HCT116 (cell line): ENCODE data around the gene PRKN. TPM values are rescaled to one million over a fixed set of nuclear protein-coding genes. Genes with fewer than 3 reads are reported as not detected.

ENCODE experiments used
- ATAC-seq: fragments of 200-7000 bp; cut with Tn5 transposase; 2 replicates; pipeline ENCODE4 v1.9.1; 2020; ENCODE audit warnings: mild to moderate bottlenecking, moderate library complexity
- BruUV-seq: library from RNA; stranded (reverse); fragments of 400-500 nt; replicated peaks from 2 replicates; lab custom pipeline; 2021; lab: Mats Ljungman, UMichigan
- CTCF ChIA-PET: fragments of 300-600 bp; sonication (Branson Sonifier 250); formaldehyde crosslinking; loops from one replicate; lab custom pipeline; 2021; ENCODE audit warnings: antibody characterized with exemption; lab: Charles Lee
- POLR2A ChIA-PET: fragments of 300-600, 350-600 bp; sonication (Branson Sonifier 250); formaldehyde crosslinking; loops from one replicate; lab custom pipeline; 2021; ENCODE audit warnings: antibody characterized with exemption; lab: Charles Lee
- RAD21 ChIA-PET, 2 experiments: fragments of 300-600 bp; sonication (Branson Sonifier 250); formaldehyde crosslinking; loops; one replicate each; lab custom pipeline; 2023; ENCODE audit warnings: low total read pairs in 2 of 2; ENCODE audit not compliant: uncharacterized antibody in 2 of 2, unreplicated experiment in 2 of 2, low non-redundant PET in 1 of 2; lab: Charles Lee
- DNase-seq: peaks from one replicate; pipeline ENCODE4 v3.0.0-alpha.2; 2010; ENCODE audit warnings: low read depth, low spot score
- H2AFZ ChIP-seq: fragments of 200-600 bp; shearing (Covaris generic), sonication (generic); 2 replicates; pipeline ENCODE4 v1.6.1; 2017; ENCODE audit warnings: low read depth, mixed run types, mixed read lengths, antibody characterized with exemption, low read length; ENCODE audit not compliant: poor library complexity, severe bottlenecking
- H3K27ac ChIP-seq: 2 replicates; pipeline ENCODE4 v1.5.1; 2012; ENCODE audit warnings: low read depth, low read length
- H3K27me3 ChIP-seq: fragments of 200-600 bp; sonication (generic); 2 replicates; pipeline ENCODE4 v1.6.1; 2016; ENCODE audit warnings: mixed run types, low read length, mixed read lengths; ENCODE audit not compliant: insufficient read depth
- H3K36me3 ChIP-seq, 2 experiments: fragments of 200-500 bp in 1 of 2; fragments of 200-600 bp in 1 of 2; sonication (Bioruptor generic) in 1 of 2; sonication (generic) in 1 of 2; 2 replicates each; pipeline versions ENCODE4 v1.5.1 to v1.6.1; 2014 to 2016; ENCODE audit warnings: low read length in 2 of 2, inconsistent platforms in 1 of 2, mixed read lengths in 1 of 2, mixed run types in 1 of 2; ENCODE audit not compliant: insufficient read depth in 2 of 2, control insufficient read depth in 1 of 2
- H3K4me1 ChIP-seq, 2 experiments: fragments of 200-600 bp in 1 of 2; sonication (generic) in 1 of 2; 2 replicates each; pipeline versions ENCODE4 v1.5.1 to v1.6.1; 2012 to 2017; ENCODE audit warnings: low read length in 2 of 2, inconsistent platforms in 1 of 2, mild to moderate bottlenecking in 1 of 2, mixed read lengths in 1 of 2, mixed run types in 1 of 2, moderate library complexity in 1 of 2; ENCODE audit not compliant: insufficient read depth in 2 of 2, control insufficient read depth in 1 of 2
- H3K4me2 ChIP-seq: fragments of 200-600 bp; sonication (generic); 2 replicates; pipeline ENCODE4 v1.6.1; 2017; ENCODE audit warnings: mixed run types, low read length, mixed read lengths
- H3K4me3 ChIP-seq, 2 experiments: fragments of 200-600 bp in 1 of 2; sonication (generic) in 1 of 2; replicated peaks in 1 of 2; 2 replicates each; pipeline ENCODE4 v1.5.1; 2011 to 2016; ENCODE audit warnings: low read length in 2 of 2, control low read depth in 1 of 2, low read depth in 1 of 2, mild to moderate bottlenecking in 1 of 2, mixed read lengths in 1 of 2, mixed run types in 1 of 2
- H3K79me2 ChIP-seq: fragments of 200-600 bp; sonication (generic); 2 replicates; pipeline ENCODE4 v1.6.1; 2017; ENCODE audit warnings: mild to moderate bottlenecking, mixed run types, low read length, moderate library complexity, mixed read lengths; ENCODE audit not compliant: insufficient read depth
- H3K9ac ChIP-seq: fragments of 200-600 bp; sonication (generic); 2 replicates; pipeline ENCODE4 v1.6.1; 2016; ENCODE audit warnings: low read length, mixed read lengths
- H3K9me2 ChIP-seq: fragments of 200-600 bp; sonication (generic), shearing (Covaris generic); 2 replicates; pipeline ENCODE4 v1.6.1; 2017; ENCODE audit warnings: mixed run types, mild to moderate bottlenecking, moderate library complexity; ENCODE audit not compliant: insufficient read depth
- H3K9me3 ChIP-seq, 2 experiments: fragments of 200-500 bp in 1 of 2; fragments of 200-600 bp in 1 of 2; sonication (Bioruptor generic) in 1 of 2; sonication (generic) in 1 of 2; 2 replicates each; pipeline ENCODE4 v1.6.1; 2014 to 2017; ENCODE audit warnings: low read length in 2 of 2, mixed read lengths in 2 of 2, inconsistent platforms in 1 of 2, low read depth in 1 of 2, mild to moderate bottlenecking in 1 of 2, mixed run types in 1 of 2, moderate library complexity in 1 of 2; ENCODE audit not compliant: control insufficient read depth in 1 of 2, insufficient read depth in 1 of 2
- H4K20me1 ChIP-seq: fragments of 200-600 bp; sonication (generic), shearing (Covaris generic); 2 replicates; pipeline ENCODE4 v1.6.1; 2017; ENCODE audit warnings: mixed run types, mild to moderate bottlenecking, moderate library complexity; ENCODE audit not compliant: insufficient read depth
- CEBPB ChIP-seq: IDR thresholded peaks from 2 replicates; pipeline ENCODE4 v1.6.1; 2012; ENCODE audit warnings: low read depth
- EGR1 ChIP-seq: IDR thresholded peaks from 2 replicates; pipeline ENCODE4 v1.6.1; 2012; ENCODE audit warnings: low read depth
- ELF1 ChIP-seq: IDR thresholded peaks from 2 replicates; pipeline ENCODE4 v1.6.1; 2012; ENCODE audit warnings: low read depth, borderline replicate concordance
- EZH2 ChIP-seq: fragments of 200-600 bp; sonication (generic); IDR thresholded peaks from 2 replicates; pipeline ENCODE4 v1.6.1; 2017; ENCODE audit warnings: antibody characterized with exemption, mixed run types
- EZH2phosphoT487 ChIP-seq: fragments of 200-600 bp; IDR thresholded peaks from 2 replicates; pipeline ENCODE4 v1.6.1; 2018; ENCODE audit warnings: antibody characterized with exemption, borderline replicate concordance
- FOSL1 ChIP-seq: IDR thresholded peaks from 2 replicates; pipeline ENCODE4 v1.6.1; 2012; ENCODE audit warnings: low read depth
- JUND ChIP-seq: IDR thresholded peaks from 2 replicates; pipeline ENCODE4 v1.6.1; 2012
- POLR2AphosphoS5 ChIP-seq: IDR thresholded peaks from 2 replicates; pipeline ENCODE4 v1.6.1; 2011; ENCODE audit warnings: mild to moderate bottlenecking, low read depth, low read length, moderate library complexity
- SP1 ChIP-seq: IDR thresholded peaks from 2 replicates; pipeline ENCODE4 v1.6.1; 2012; ENCODE audit warnings: low read depth
- TCF7L2 ChIP-seq: IDR thresholded peaks from 2 replicates; pipeline ENCODE4 v1.7.0; 2011; ENCODE audit warnings: borderline replicate concordance, inconsistent platforms; ENCODE audit not compliant: insufficient read depth, insufficient read length; ENCODE audit errors: extremely low read depth
- ZNF274 ChIP-seq: fragments of 200-500 bp; sonication (Bioruptor generic); IDR thresholded peaks from 2 replicates; pipeline ENCODE4 v1.6.1; 2014; ENCODE audit warnings: mild to moderate bottlenecking, low read depth, low read length, inconsistent platforms
- intact Hi-C: fragments of 100-400 bp; cut with micrococcal nuclease; formaldehyde crosslinking; loops from 2 replicates; pipeline ENCODE4 v1.10.0; 2022
- total RNA-seq: library from RNA; stranded (reverse); gene quantifications from one replicate; pipeline ENCODE4 v1.2.1, GENCODE V29; 2021; ENCODE audit not compliant: unreplicated experiment
- TF ChIP-seq, protein P1 (sequence below): IDR thresholded peaks from 2 replicates; pipeline ENCODE4 v1.6.1; 2011; ENCODE audit warnings: mild to moderate bottlenecking, low read length, moderate library complexity; ENCODE audit not compliant: insufficient replicate concordance; ENCODE audit errors: extremely low read depth
- TF ChIP-seq, protein P2 (sequence below), 3 experiments: fragments of 200-600 bp in 1 of 3; sonication (generic) in 1 of 3; IDR thresholded peaks in 2 of 3; conservative IDR thresholded peaks in 1 of 3; 2 replicates each; pipeline ENCODE4 v1.5.1; 2012 to 2017; ENCODE audit warnings: low read depth in 2 of 3, low read length in 2 of 3, antibody characterized with exemption in 1 of 3, borderline replicate concordance in 1 of 3, control low read depth in 1 of 3, mild to moderate bottlenecking in 1 of 3, mixed read lengths in 1 of 3, mixed run types in 1 of 3, moderate library complexity in 1 of 3; ENCODE audit not compliant: insufficient read depth in 1 of 3

The PRKN gene
- total RNA-seq, 1 experiment from 2014 or later: 2.6 TPM

DNA sequence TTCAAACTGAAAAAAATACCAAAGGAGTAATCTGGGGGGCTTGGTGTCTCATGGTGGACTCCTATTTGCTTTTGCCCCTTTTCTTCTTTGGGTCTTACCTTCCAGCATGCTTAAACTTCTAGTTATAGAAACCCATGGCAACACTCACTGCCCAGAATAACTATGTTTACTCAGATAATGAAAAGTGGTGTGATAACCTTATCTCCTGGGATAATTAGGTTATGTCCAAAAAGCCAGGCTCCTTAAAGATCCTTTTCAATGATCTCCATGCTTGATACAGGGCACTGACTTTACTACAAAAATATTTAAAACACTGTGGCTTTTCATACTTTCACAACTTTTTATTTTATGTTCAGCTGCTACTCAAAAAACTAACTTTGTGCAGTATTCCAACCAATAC, 245.6 kb downstream of the PRKN start:
- no peaks in the 10 kb centered on the region for H3K4me1 ChIP-seq
- H3K27ac ChIP-seq: no peak overlapping the region
- H4K20me1 ChIP-seq: no peaks in the 10 kb centered on the region
- ChIA-PET RAD21 (no interaction called here), CTCF (no interaction called here), POLR2A (no interaction called here)
- no peak overlapping the region for H2AFZ ChIP-seq
- no peak overlapping the region for H3K9ac ChIP-seq
- no peaks in the 10 kb centered on the region for H3K79me2 ChIP-seq
- no TSS peak for BruUV-seq
- no peak for TF ChIP-seq EZH2
- no peak for TF ChIP-seq EGR1
- no peak for TF ChIP-seq JUND
- no peak for TF ChIP-seq POLR2AphosphoS5
- TF ChIP-seq TCF7L2: no peak
- TF ChIP-seq ZNF274: no peak
- TF ChIP-seq CEBPB: no peak
- TF ChIP-seq FOSL1: no peak
- no peak for TF ChIP-seq SP1
- TF ChIP-seq, protein P1, sequence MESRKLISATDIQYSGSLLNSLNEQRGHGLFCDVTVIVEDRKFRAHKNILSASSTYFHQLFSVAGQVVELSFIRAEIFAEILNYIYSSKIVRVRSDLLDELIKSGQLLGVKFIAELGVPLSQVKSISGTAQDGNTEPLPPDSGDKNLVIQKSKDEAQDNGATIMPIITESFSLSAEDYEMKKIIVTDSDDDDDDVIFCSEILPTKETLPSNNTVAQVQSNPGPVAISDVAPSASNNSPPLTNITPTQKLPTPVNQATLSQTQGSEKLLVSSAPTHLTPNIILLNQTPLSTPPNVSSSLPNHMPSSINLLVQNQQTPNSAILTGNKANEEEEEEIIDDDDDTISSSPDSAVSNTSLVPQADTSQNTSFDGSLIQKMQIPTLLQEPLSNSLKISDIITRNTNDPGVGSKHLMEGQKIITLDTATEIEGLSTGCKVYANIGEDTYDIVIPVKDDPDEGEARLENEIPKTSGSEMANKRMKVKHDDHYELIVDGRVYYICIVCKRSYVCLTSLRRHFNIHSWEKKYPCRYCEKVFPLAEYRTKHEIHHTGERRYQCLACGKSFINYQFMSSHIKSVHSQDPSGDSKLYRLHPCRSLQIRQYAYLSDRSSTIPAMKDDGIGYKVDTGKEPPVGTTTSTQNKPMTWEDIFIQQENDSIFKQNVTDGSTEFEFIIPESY: no peak
- TF ChIP-seq, protein P2, sequence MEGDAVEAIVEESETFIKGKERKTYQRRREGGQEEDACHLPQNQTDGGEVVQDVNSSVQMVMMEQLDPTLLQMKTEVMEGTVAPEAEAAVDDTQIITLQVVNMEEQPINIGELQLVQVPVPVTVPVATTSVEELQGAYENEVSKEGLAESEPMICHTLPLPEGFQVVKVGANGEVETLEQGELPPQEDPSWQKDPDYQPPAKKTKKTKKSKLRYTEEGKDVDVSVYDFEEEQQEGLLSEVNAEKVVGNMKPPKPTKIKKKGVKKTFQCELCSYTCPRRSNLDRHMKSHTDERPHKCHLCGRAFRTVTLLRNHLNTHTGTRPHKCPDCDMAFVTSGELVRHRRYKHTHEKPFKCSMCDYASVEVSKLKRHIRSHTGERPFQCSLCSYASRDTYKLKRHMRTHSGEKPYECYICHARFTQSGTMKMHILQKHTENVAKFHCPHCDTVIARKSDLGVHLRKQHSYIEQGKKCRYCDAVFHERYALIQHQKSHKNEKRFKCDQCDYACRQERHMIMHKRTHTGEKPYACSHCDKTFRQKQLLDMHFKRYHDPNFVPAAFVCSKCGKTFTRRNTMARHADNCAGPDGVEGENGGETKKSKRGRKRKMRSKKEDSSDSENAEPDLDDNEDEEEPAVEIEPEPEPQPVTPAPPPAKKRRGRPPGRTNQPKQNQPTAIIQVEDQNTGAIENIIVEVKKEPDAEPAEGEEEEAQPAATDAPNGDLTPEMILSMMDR (IDR thresholded peaks at IDR 0.05 in 2 of 3, conservative IDR thresholded peaks at IDR 0.05 in 1 of 3; ENCODE audit: borderline replicate concordance in 1 of 3, insufficient read depth in 1 of 3, low read depth in 2 of 3, low read length in 2 of 3): no peak
- no peak for TF ChIP-seq EZH2phosphoT487
- no peak for TF ChIP-seq ELF1
- no peaks in the 10 kb centered on the region for H3K9me3 ChIP-seq
- no peaks in the 10 kb centered on the region for H3K36me3 ChIP-seq
- H3K27me3 ChIP-seq: no peaks in the 10 kb centered on the region
- DNase-seq: no peak
- intact Hi-C loops: no loop called here
- no peak overlapping the region for H3K4me3 ChIP-seq
- no peak overlapping the region for H3K4me2 ChIP-seq
- ATAC-seq: no peak
- H3K9me2 ChIP-seq: no peaks in the 10 kb centered on the region
